Retina (tissue), 1 donor: ENCODE measurements around the gene ENAH.

Source experiments
- DNase-seq: peaks from one replicate; pipeline ENCODE4 v3.0.0-alpha.2; 2016

The ENAH gene

GRCh38 chr1:225554216-225554812 lies 98.6 kb downstream of the ENAH start:
- DNase-seq, result no peak

- no peak for DNase-seq
Measured at GRCh38 chr1:225549821-225550220, 103.1 kb downstream of the ENAH start.

- no peak for DNase-seq
Measured at GRCh38 chr1:225548140-225548857, 104.6 kb downstream of the ENAH start.

- DNase-seq, result no peak
Measured at GRCh38 chr1:225545649-225546048, 107.3 kb downstream of the ENAH start.

GRCh38 chr1:225544924-225545323 lies 108.0 kb downstream of the ENAH start:
- no peak for DNase-seq

GRCh38 chr1:225544263-225544662 lies 108.7 kb downstream of the ENAH start:
- no peak for DNase-seq

- no peak for DNase-seq
Measured at GRCh38 chr1:225543350-225543749, 109.6 kb downstream of the ENAH start.

GRCh38 chr1:225541383-225541782 lies 111.5 kb downstream of the ENAH start:
- no peak for DNase-seq

GRCh38 chr1:225539575-225539974 lies 113.3 kb downstream of the ENAH start:
- no peak for DNase-seq

- no peak for DNase-seq
Measured at GRCh38 chr1:225539069-225539468, 113.9 kb downstream of the ENAH start.

- DNase-seq, result no peak
Measured at GRCh38 chr1:225537554-225538251, 115.2 kb downstream of the ENAH start.

- no peak for DNase-seq
Measured at GRCh38 chr1:225535280-225535679, 117.6 kb downstream of the ENAH start.

GRCh38 chr1:225534772-225535171 lies 118.2 kb downstream of the ENAH start:
- no peak for DNase-seq

GRCh38 chr1:225534135-225534534 lies 118.8 kb downstream of the ENAH start:
- DNase-seq, result no peak

- no peak for DNase-seq
Measured at GRCh38 chr1:225533238-225533637, 119.7 kb downstream of the ENAH start.

GRCh38 chr1:225532240-225532944 lies 120.5 kb downstream of the ENAH start:
- no peak for DNase-seq

GRCh38 chr1:225529726-225530125 lies 123.2 kb downstream of the ENAH start:
- DNase-seq, result no peak

GRCh38 chr1:225527575-225527974 lies 125.3 kb downstream of the ENAH start:
- no peak for DNase-seq

GRCh38 chr1:225526878-225527277 lies 126.0 kb downstream of the ENAH start:
- DNase-seq, result no peak

GRCh38 chr1:225525377-225525776 lies 127.5 kb downstream of the ENAH start:
- DNase-seq, result no peak

- DNase-seq, result no peak
Measured at GRCh38 chr1:225524570-225524969, 128.4 kb downstream of the ENAH start.

GRCh38 chr1:225523263-225523950 lies 129.5 kb downstream of the ENAH start:
- DNase-seq, result no peak
